ENCODE data around the gene HERC2. TPM values are rescaled to one million over a fixed set of nuclear protein-coding genes. Genes with fewer than 3 reads are reported as not detected.

HERC2 gene
- total and polyA plus RNA-seq, 7 donors: 23.9 to 59.7 (median 41.1) TPM

DNA sequence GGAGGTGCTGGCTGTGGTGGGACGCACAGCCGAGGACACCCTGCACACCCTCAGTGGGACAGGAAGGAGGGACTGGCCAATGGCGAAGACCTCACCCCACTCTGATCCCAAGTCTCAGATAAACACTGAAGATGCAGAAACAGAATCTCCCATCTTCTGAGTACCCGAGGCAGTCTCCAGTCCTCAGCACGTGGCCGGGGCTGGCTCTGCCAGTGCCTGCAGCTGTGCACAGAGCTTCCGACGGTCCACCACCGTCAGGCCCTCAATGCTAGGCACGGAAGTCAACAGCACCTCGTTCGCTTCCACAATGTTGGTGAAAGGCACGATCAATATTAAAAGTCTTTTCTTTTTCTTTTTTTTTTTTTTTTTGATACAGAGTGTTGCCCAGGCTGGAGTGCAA lies 206.1 kb downstream of the HERC2 start:
- no peak overlapping the region for H3K4me3 ChIP-seq
- 80 to 89% (median 82%) methylated on average over 13 of the region's 13 CpGs for WGBS, 3 donors
- intact Hi-C loops (cut with DNase I): no loop called here
- no peaks in the 10 kb centered on the region for H3K27me3 ChIP-seq (ENCODE audit: insufficient read depth in 3 of 3, low read length in 2 of 3)
- no peak overlapping the region for H3K27ac ChIP-seq
- DNase-seq: no peak
- no peak for ATAC-seq
- no peaks in the 10 kb centered on the region for H3K4me1 ChIP-seq
- no peaks in the 10 kb centered on the region for H3K9me3 ChIP-seq
- peaks cover 0 to 94% of the 10 kb centered on the region in 2 donors for H3K36me3 ChIP-seq (ENCODE audit: insufficient read depth in 1 of 2, low read depth in 1 of 2)
- TF ChIP-seq, protein P1, sequence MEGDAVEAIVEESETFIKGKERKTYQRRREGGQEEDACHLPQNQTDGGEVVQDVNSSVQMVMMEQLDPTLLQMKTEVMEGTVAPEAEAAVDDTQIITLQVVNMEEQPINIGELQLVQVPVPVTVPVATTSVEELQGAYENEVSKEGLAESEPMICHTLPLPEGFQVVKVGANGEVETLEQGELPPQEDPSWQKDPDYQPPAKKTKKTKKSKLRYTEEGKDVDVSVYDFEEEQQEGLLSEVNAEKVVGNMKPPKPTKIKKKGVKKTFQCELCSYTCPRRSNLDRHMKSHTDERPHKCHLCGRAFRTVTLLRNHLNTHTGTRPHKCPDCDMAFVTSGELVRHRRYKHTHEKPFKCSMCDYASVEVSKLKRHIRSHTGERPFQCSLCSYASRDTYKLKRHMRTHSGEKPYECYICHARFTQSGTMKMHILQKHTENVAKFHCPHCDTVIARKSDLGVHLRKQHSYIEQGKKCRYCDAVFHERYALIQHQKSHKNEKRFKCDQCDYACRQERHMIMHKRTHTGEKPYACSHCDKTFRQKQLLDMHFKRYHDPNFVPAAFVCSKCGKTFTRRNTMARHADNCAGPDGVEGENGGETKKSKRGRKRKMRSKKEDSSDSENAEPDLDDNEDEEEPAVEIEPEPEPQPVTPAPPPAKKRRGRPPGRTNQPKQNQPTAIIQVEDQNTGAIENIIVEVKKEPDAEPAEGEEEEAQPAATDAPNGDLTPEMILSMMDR (IDR thresholded peaks at IDR 0.05): no peak

DNA sequence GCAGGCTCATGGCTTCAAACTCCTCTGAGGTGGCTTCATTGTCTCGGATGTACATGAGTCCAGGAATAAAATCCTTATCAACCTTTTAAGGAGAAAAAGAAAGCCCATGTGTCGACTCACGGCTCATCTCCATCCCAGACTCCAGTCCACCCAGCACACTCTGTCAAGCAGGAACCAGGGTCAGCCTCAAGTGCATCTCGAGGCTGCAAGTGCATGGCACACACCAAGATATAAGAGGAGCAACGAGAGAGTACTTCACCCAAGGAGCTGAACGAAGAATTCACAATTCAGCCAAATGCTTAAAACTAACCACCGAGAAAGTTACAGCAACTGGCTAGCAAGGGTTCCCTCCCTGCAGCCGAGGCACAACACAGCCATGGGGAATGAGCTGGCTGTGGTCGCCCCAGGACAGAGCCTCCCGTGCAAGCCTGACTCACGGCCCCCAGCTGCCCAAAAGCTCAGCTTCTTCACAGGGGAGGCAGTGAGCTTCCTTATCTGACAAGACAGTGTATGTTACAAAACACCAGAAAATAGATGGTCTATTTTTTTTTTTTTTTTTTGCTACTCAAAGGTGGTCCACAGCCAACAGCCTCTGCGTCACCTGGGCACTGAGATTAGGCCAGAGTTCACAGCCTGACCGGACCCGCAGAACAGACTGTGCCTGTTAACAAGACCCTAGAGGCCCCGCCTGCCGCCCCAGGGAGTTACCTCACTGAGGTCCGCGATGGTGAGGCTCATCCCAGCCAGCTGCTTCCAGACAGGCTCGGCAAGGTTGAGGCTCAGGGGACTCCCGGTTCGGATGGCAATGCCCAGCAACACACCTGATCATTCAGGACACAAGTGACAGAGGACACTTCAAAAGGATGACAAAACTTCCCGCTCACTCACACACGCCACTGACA lies 207.0 kb downstream of the HERC2 start:
- H3K36me3 ChIP-seq (ENCODE audit: insufficient read depth in 1 of 2, low read depth in 1 of 2): peaks cover 0 to 88% of the 10 kb centered on the region in 2 donors
- H3K4me1 ChIP-seq: no peaks in the 10 kb centered on the region
- ATAC-seq: no peak
- no peak overlapping the region for H3K4me3 ChIP-seq
- TF ChIP-seq, protein P1 (IDR thresholded peaks at IDR 0.05): no peak
- H3K9me3 ChIP-seq: no peaks in the 10 kb centered on the region
- DNase-seq: no peak
- 91 to 93% (median 91%) methylated on average over 23 of the region's 23 CpGs for WGBS, 3 donors
- intact Hi-C loops (cut with DNase I): no loop called here
- H3K27me3 ChIP-seq (ENCODE audit: insufficient read depth in 3 of 3, low read length in 2 of 3): no peaks in the 10 kb centered on the region
- no peak overlapping the region for H3K27ac ChIP-seq

DNA sequence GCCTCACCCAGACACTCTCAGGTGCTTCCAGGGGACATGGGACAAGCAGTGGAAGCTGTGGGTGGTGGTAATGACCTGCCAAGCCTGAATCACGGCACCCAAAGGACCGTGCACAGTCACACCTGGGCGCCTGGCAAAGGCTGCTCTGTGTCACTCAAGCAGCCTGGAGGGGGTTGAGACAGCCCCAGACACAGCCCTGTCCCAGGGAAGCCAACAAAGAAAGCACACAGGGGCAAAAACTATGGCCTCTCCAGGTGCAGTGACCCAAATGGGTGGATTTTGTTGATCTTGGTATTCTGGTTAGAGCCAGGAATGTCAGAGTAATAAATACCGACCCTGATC lies 207.9 kb downstream of the HERC2 start:
- WGBS, 3 donors: 89 to 94% (median 92%) methylated on average over 4 of the region's 4 CpGs
- peaks cover 0 to 81% of the 10 kb centered on the region in 2 donors for H3K36me3 ChIP-seq (ENCODE audit: insufficient read depth in 1 of 2, low read depth in 1 of 2)
- DNase-seq: no peak
- intact Hi-C loops (cut with DNase I): no loop called here
- no peak for ATAC-seq
- no peak overlapping the region for H3K27ac ChIP-seq
- TF ChIP-seq, protein P1 (IDR thresholded peaks at IDR 0.05): no peak
- no peaks in the 10 kb centered on the region for H3K9me3 ChIP-seq
- H3K4me1 ChIP-seq: no peaks in the 10 kb centered on the region
- H3K27me3 ChIP-seq (ENCODE audit: insufficient read depth in 3 of 3, low read length in 2 of 3): no peaks in the 10 kb centered on the region
- H3K4me3 ChIP-seq: no peak overlapping the region

DNA sequence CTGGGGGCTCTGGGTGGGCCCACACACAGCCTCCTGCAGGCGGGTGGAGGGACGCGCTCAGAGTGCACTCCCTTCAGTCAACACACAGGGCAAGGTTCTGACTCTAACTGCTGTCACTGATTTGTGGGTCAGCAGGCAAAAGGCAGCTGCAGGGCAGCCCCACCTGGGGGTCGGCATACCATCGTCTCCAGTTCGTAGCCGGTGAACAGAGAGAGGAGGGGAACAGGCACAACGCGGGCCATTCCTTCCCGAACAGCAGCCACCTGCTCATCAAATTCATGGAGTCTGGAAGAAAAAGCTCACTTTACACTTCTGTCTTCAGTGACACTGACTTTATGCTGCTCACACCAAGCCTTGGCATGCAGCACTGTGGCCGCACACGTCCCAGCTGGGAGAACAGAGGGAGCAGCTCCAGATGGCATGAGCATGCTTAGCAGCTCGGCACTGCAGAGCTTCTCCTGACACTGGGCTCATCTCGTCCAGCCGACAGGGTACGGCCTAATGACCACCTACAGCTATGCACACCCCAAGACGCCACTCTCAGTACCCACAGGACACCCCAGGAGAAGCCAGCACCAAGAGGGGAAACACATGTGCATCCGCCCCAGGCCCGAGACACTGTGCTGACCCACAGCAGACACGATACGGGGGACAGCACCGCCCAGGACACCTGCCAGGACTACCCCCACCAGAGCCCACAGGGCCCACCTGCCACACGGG lies 208.4 kb downstream of the HERC2 start:
- no peaks in the 10 kb centered on the region for H3K4me1 ChIP-seq
- intact Hi-C loops (cut with DNase I): no loop called here
- no peaks in the 10 kb centered on the region for H3K9me3 ChIP-seq
- H3K36me3 ChIP-seq (ENCODE audit: insufficient read depth in 1 of 2, low read depth in 1 of 2): peaks cover 0 to 79% of the 10 kb centered on the region in 2 donors
- 85 to 87% (median 86%) methylated on average over 23 of the region's 23 CpGs for WGBS, 3 donors
- no peak overlapping the region for H3K4me3 ChIP-seq
- no peaks in the 10 kb centered on the region for H3K27me3 ChIP-seq (ENCODE audit: insufficient read depth in 3 of 3, low read length in 2 of 3)
- no peak for DNase-seq
- TF ChIP-seq, protein P1 (IDR thresholded peaks at IDR 0.05): no peak
- ATAC-seq: no peak
- no peak overlapping the region for H3K27ac ChIP-seq

All from psoas muscle (tissue), 8 donors.